Subcutaneous adipose tissue (tissue), 4 donors: ENCODE measurements around the gene CAPNS1. TPM values are rescaled to one million over a fixed set of nuclear protein-coding genes. Genes with fewer than 3 reads are reported as not detected.

ENCODE experiments used
- CTCF ChIP-seq: fragments of 450-650 bp; IDR thresholded peaks from one replicate; pipeline ENCODE4 v1.5.1; 2016; ENCODE audit warnings: low read depth, mild to moderate bottlenecking, control low read depth, antibody characterized with exemption, moderate library complexity
- total RNA-seq, 4 donors: library from RNA; depleted of rRNA; stranded (reverse); fragments of >200 nt; gene quantifications; one replicate each; pipeline ENCODE4 v1.1.0, GENCODE V29; 2016

Gene CAPNS1
- total RNA-seq, 4 donors from 2014 or later: 211 to 331 (median 247) TPM

GRCh38 chr19:36149673-36150406, 10.0 kb downstream of the CAPNS1 start:
- no peak for TF ChIP-seq CTCF

- TF ChIP-seq CTCF: no peak
Measured at GRCh38 chr19:36150586-36150985, 10.7 kb downstream of the CAPNS1 start.

GRCh38 chr19:36151144-36152018, 11.5 kb downstream of the CAPNS1 start:
- TF ChIP-seq CTCF: no peak

- no peak for TF ChIP-seq CTCF
Measured at GRCh38 chr19:36152019-36152351, 12.1 kb downstream of the CAPNS1 start.

GRCh38 chr19:36152352-36153091, 12.7 kb downstream of the CAPNS1 start, which contains the start of gene COX7A1:
COX7A1 (minus strand) TSS chr19:36152447; CDS start chr19:36152407, 40 bp downstream.
- no peak for TF ChIP-seq CTCF

GRCh38 chr19:36153126-36153525, 13.3 kb downstream of the CAPNS1 start:
- TF ChIP-seq CTCF: no peak
